ENCODE measurements around the gene ZYG11A. TPM values are rescaled to one million over a fixed set of nuclear protein-coding genes. Genes with fewer than 3 reads are reported as not detected.

Gene ZYG11A
- total RNA-seq, 2 experiments from 2014 or later = 0.11 to 0.16 TPM

DNA sequence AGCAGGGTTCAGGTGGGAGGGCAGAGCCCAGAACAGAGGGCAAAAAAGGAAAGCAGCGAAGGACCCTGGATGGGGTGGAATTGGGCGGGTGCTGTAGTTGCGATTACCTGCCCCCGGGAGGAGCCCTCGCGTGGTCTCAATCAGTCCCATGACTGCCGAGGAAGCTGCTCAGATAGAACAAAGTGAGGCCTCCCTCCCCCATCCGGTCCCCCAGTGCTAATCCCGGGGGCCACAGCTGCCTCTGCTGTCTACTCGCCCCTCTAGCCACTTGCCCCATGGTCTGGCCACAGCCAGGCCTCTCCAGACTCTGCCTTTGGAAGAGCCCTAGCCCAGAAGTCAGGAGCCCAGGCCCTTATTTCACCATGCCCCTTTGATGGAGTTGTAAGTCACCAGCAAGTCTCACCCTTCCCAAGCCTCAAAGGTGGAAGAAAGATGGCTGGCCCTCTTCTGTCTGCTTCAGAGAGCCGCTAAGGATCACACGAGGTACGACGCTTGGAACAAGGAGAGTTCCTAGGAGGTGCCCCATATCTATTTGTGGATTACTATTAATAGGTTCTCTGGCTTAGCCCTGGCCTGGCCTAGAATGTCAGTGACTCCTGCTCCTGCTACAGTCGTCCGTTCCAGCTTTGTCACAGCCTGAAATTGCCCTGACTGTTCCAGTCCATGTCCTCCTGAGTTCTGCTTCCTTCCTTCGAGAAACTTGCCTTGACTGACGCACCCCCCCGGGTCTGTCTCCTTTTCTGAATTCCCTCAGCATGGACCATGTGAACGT lies 62.6 kb downstream of the ZYG11A start:
- ChIA-PET CTCF (interaction anchor here (0.6 to 1.3 kb wide), 3 partner anchors 14 to 277 kb away, joined by 3 to 8 read pairs (median 3); partner anchors contain the start of gene ECHDC2), POLR2A (interaction anchor here (1.1 to 1.4 kb wide), 2 partner anchors 22 to 23 kb away, joined by 3 read pairs; partner anchors contain the start of gene SCP2)
- H3K9me3 ChIP-seq (ENCODE audit: control insufficient read depth in 1 of 2, insufficient read depth in 1 of 2, low read length in 2 of 2) = no peaks in the 10 kb centered on the region
- Mint-ChIP-seq H3K27me3 (no peaks in the 10 kb centered on the region), H3K27ac (no peak overlapping the region), H3K9me3 (no peaks in the 10 kb centered on the region), H3K36me3 (ENCODE audit: low read depth) (peaks cover 32% of the 10 kb centered on the region), H3K4me3 (no peak overlapping the region), H3K4me1 (ENCODE audit: low read depth) (no peaks in the 10 kb centered on the region)
- intact Hi-C loops (cut with DNase I, micrococcal nuclease) = loop anchor here in 1 of 2 experiments (5.0 kb wide), 1 partner anchor 277 kb away; no protein-coding TSS in a partner anchor
- ATAC-seq (ENCODE audit: poor library complexity) (peak; percentile 71), DNase-seq (peak in 8 of 14 experiments; percentile 13 to 52 (median 35))
- H3K4me3 ChIP-seq (ENCODE audit: low read length) = no peak overlapping the region
- H3K36me3 ChIP-seq (ENCODE audit: insufficient read depth, low read length) = peaks cover 10% of the 10 kb centered on the region
- H3K4me1 ChIP-seq (ENCODE audit: insufficient read depth, low read length) = no peaks in the 10 kb centered on the region
- TF ChIP-seq, protein P1, sequence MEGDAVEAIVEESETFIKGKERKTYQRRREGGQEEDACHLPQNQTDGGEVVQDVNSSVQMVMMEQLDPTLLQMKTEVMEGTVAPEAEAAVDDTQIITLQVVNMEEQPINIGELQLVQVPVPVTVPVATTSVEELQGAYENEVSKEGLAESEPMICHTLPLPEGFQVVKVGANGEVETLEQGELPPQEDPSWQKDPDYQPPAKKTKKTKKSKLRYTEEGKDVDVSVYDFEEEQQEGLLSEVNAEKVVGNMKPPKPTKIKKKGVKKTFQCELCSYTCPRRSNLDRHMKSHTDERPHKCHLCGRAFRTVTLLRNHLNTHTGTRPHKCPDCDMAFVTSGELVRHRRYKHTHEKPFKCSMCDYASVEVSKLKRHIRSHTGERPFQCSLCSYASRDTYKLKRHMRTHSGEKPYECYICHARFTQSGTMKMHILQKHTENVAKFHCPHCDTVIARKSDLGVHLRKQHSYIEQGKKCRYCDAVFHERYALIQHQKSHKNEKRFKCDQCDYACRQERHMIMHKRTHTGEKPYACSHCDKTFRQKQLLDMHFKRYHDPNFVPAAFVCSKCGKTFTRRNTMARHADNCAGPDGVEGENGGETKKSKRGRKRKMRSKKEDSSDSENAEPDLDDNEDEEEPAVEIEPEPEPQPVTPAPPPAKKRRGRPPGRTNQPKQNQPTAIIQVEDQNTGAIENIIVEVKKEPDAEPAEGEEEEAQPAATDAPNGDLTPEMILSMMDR (IDR thresholded peaks at IDR 0.05) = peak; percentile 37
- no peak overlapping the region for H3K27ac ChIP-seq (ENCODE audit: low read depth in 1 of 2, low read length in 2 of 2)
- no peaks in the 10 kb centered on the region for H3K27me3 ChIP-seq (ENCODE audit: control insufficient read depth in 1 of 2, insufficient read depth in 2 of 2, low read length in 2 of 2)

DNA sequence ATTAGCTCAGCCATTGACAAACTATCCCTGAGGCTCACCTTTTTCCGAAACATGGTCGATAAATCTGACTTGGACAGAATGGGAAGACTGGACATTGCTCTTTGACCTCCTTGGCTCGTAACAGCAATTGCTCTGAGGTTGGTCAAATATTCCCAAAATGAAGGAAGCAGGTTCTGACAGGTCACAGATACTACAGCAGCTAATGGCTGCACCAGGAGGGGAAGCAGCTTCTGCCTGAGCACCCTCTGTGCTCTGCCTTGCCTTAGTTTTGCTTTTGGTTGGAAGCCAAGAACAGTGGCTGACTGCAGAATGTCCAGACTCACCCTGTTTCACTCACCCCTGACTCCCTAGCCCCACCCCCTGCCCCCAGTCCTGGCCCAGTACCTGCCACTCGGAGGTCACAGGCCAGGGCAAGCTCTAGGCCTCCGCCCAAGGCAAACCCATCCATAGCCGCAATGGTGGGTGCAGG lies 63.6 kb downstream of the ZYG11A start:
- H3K27me3 Mint-ChIP-seq = no peaks in the 10 kb centered on the region
- H3K27ac Mint-ChIP-seq = no peak overlapping the region
- POLR2A ChIA-PET = interaction anchor here (1.4 kb wide), 1 partner anchor 24 kb away, joined by 3 read pairs; no protein-coding TSS in a partner anchor
- TF ChIP-seq, protein P1 (IDR thresholded peaks at IDR 0.05) = no peak
- CTCF ChIA-PET = no interaction called here
- Histone ChIP-seq H3K27me3 (ENCODE audit: control insufficient read depth in 1 of 2, insufficient read depth in 2 of 2, low read length in 2 of 2) (no peaks in the 10 kb centered on the region), H3K9me3 (ENCODE audit: control insufficient read depth in 1 of 2, insufficient read depth in 1 of 2, low read length in 2 of 2) (no peaks in the 10 kb centered on the region), H3K27ac (ENCODE audit: low read depth in 1 of 2, low read length in 2 of 2) (no peak overlapping the region), H3K4me1 (ENCODE audit: insufficient read depth, low read length) (no peaks in the 10 kb centered on the region), H3K4me3 (ENCODE audit: low read length) (no peak overlapping the region), H3K36me3 (ENCODE audit: insufficient read depth, low read length) (peaks cover 11% of the 10 kb centered on the region)
- H3K4me1 Mint-ChIP-seq (ENCODE audit: low read depth) = no peaks in the 10 kb centered on the region
- DNase-seq = no peak
- peaks cover 41% of the 10 kb centered on the region for H3K36me3 Mint-ChIP-seq (ENCODE audit: low read depth)
- H3K9me3 Mint-ChIP-seq = no peaks in the 10 kb centered on the region
- intact Hi-C loops (cut with DNase I, micrococcal nuclease) = loop anchor here in 1 of 2 experiments (5.0 kb wide), 1 partner anchor 276 kb away; no protein-coding TSS in a partner anchor
- H3K4me3 Mint-ChIP-seq = no peak overlapping the region
- no peak for ATAC-seq (ENCODE audit: poor library complexity)

DNA sequence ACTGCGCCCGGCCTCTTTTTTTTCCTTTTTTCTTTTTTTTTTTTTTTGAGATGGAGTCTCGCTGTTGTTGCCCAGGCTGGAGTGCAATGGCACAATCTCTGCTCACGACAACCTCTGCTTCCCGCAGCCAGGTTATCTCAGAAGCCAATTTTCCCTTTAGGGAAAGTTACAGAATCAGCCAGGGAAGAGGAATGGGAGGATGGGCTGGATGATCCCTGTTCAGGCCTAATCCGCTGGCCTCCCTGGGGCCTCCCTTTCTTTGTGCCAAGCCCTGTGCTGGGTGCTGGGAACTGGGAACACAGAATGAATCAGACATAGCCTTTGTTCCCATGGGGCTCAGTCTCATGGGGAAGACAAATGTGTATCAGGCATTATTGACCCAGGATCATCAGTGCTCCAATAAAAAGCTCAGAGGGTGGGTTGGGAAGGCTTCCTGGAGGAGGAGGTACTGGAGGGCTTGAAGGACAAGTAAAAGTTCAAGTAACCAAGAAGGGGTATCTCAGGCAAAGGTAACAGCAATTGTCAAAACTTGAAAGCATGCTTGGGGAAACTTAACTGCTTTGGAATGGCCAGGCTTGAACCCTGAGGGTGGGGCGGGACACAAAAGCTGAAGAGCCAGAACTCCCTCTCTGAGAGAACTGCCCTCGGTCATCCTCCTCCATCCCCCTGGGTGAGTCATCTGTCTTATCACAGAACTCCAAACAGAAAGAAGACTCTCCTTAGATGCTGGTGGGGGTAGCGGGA lies 64.7 kb downstream of the ZYG11A start:
- Mint-ChIP-seq H3K27ac (no peak overlapping the region), H3K9me3 (no peaks in the 10 kb centered on the region), H3K36me3 (ENCODE audit: low read depth) (peaks cover 43% of the 10 kb centered on the region), H3K27me3 (no peaks in the 10 kb centered on the region), H3K4me1 (ENCODE audit: low read depth) (no peaks in the 10 kb centered on the region), H3K4me3 (no peak overlapping the region)
- H3K9me3 ChIP-seq (ENCODE audit: control insufficient read depth in 1 of 2, insufficient read depth in 1 of 2, low read length in 2 of 2) = no peaks in the 10 kb centered on the region
- intact Hi-C loops (cut with DNase I, micrococcal nuclease) = loop anchor here in 1 of 2 experiments (5.0 kb wide), 1 partner anchor 275 kb away; no protein-coding TSS in a partner anchor
- H3K36me3 ChIP-seq (ENCODE audit: insufficient read depth, low read length) = peaks cover 18% of the 10 kb centered on the region
- DNase-seq = no peak
- no peaks in the 10 kb centered on the region for H3K4me1 ChIP-seq (ENCODE audit: insufficient read depth, low read length)
- ChIA-PET CTCF (no interaction called here), POLR2A (no interaction called here)
- H3K4me3 ChIP-seq (ENCODE audit: low read length) = no peak overlapping the region
- H3K27me3 ChIP-seq (ENCODE audit: control insufficient read depth in 1 of 2, insufficient read depth in 2 of 2, low read length in 2 of 2) = no peaks in the 10 kb centered on the region
- TF ChIP-seq, protein P1 (IDR thresholded peaks at IDR 0.05) = no peak
- no peak overlapping the region for H3K27ac ChIP-seq (ENCODE audit: low read depth in 1 of 2, low read length in 2 of 2)
- no peak for ATAC-seq (ENCODE audit: poor library complexity)
